ENCODE measurements around the gene TEX10.

- TF ChIP-seq CTCF (IDR thresholded peaks at IDR 0.05; ENCODE audit: poor library complexity, severe bottlenecking) (no peak), POLR2AphosphoS5 (IDR thresholded peaks at IDR 0.05) (no peak), MXI1 (conservative IDR thresholded peaks at IDR 0.05; ENCODE audit: poor library complexity, severe bottlenecking) (no peak), EP300 (conservative IDR thresholded peaks at IDR 0.05; ENCODE audit: poor library complexity, severe bottlenecking) (no peak), RAD21 (conservative IDR thresholded peaks at IDR 0.05) (no peak), SMC3 (conservative IDR thresholded peaks at IDR 0.05; ENCODE audit: poor library complexity) (no peak), EZH2 (IDR thresholded peaks at IDR 0.05; ENCODE audit: borderline replicate concordance, insufficient read depth, low read length, poor library complexity, severe bottlenecking) (no peak), REST (IDR thresholded peaks at IDR 0.05; ENCODE audit: borderline replicate concordance) (no peak), TAF1 (IDR thresholded peaks at IDR 0.05; ENCODE audit: low read depth) (no peak)
Observed at GRCh38 chr9:100277166-100277979, 75.4 kb downstream of the TEX10 start.
